ENCODE data around the gene CD300E.

DNA sequence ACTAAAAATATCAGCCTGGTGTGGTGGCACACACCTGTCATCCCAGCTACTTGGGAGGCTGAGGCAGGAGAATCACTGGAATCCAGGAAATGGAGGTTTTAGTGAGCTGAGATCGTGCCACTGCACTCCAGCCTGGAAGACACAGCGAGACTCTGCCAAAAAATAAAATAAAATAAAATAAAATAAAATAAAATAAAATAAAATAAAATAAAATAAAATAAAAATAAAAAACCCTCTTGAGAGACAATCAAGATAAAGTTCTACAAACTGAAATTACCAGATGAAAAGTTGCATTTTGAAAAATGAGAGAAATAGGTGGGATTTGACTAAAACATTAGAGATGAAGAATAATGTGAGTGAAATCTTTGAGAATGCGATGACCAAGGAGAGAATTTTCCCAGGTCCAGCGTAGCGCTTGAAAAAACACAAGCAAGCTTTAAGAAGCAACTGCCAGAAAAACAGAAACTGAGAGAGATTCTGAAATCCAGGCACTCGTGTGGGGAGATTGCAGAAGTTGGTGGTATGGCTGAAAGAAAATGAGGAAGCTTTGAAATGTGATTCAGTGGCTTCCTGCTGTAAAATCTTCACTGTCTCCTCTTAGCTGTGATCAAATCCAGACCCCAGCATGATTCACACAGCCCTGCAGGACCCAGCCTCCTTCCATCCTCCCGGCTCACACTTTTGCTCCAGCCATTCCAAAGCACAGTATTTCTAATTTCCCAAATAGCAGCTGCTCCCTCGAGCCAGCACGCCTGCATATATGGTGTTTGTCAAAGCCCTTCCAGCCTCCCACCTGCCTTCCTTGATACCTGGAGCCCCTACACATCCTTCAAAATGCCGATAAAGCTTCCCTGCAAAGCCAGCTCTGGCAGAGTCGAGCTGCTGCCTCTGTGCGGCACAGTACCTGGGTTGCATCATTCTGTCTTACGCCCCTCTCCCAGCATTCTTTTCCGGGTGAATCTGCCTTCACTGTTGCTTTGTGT, 8.2 kb upstream of the CD300E start:
- TF ChIP-seq CTCF (IDR thresholded peaks at IDR 0.05; ENCODE audit: extremely low read depth in 1 of 2, insufficient read depth in 1 of 2, low read depth in 1 of 2, low read length in 2 of 2) = no peak
- TF ChIP-seq MYC (IDR thresholded peaks at IDR 0.05; ENCODE audit: low read depth, low read length) = no peak
- no peak for TF ChIP-seq EZH2 (IDR thresholded peaks at IDR 0.05; ENCODE audit: borderline replicate concordance, low read depth, low read length, severe bottlenecking)
- no peak for TF ChIP-seq POLR2A (IDR thresholded peaks at IDR 0.05; ENCODE audit: low read depth, low read length)

Data from endothelial cell of umbilical vein (primary cell).